ENCODE results near the gene CAMK2B.

GRCh38 chr7:44348300-44348699 is 22.9 kb upstream of the CAMK2B start:
- TF ChIP-seq CTCF (IDR thresholded peaks at IDR 0.05) (peak in 1 of 6 experiments; percentile 3), POLR2A (IDR thresholded peaks at IDR 0.05) (no peak)

Measured in esophagus squamous epithelium (tissue), 4 donors.